Activated naive CD4-positive, alpha-beta T cell treated with anti-CD3 and anti-CD28 coated beads, Interleukin-2, amount 10 ng/mL, durations not matched to agents 7 days and 5 days (primary cell): ENCODE measurements around the gene SRRM1.
"Not testable (repeated sequence)": the region's sequence is repeated elsewhere in the genome, so short reads cannot be mapped to it uniquely, and the experiment has no call there.

Experiments
- CTCF ChIA-PET: fragments of 350-600 bp; sonication (Branson Sonifier 250); formaldehyde crosslinking; loops from one replicate; lab custom pipeline; 2021; ENCODE audit warnings: antibody characterized with exemption; lab: Charles Lee
- DNase-seq: peaks from one replicate; pipeline ENCODE4 v3.0.0-alpha.2; 2020
- H3K27ac Mint-ChIP-seq: one replicate; pipeline ENCODE4 v1.8.0; 2021; ENCODE audit warnings: mild to moderate bottlenecking, moderate library complexity, mixed read lengths
- H3K27me3 Mint-ChIP-seq: one replicate; pipeline ENCODE4 v1.8.0; 2021; ENCODE audit warnings: mild to moderate bottlenecking, mixed read lengths
- H3K36me3 Mint-ChIP-seq: one replicate; pipeline ENCODE4 v1.8.0; 2021; ENCODE audit warnings: mixed read lengths
- H3K4me1 Mint-ChIP-seq: one replicate; pipeline ENCODE4 v1.8.0; 2021; ENCODE audit warnings: mixed read lengths
- H3K4me3 Mint-ChIP-seq: one replicate; pipeline ENCODE4 v1.8.0; 2021; ENCODE audit warnings: mild to moderate bottlenecking, moderate library complexity, mixed read lengths
- H3K9me3 Mint-ChIP-seq: one replicate; pipeline ENCODE4 v1.8.0; 2021; ENCODE audit warnings: mixed read lengths

Gene SRRM1

DNA sequence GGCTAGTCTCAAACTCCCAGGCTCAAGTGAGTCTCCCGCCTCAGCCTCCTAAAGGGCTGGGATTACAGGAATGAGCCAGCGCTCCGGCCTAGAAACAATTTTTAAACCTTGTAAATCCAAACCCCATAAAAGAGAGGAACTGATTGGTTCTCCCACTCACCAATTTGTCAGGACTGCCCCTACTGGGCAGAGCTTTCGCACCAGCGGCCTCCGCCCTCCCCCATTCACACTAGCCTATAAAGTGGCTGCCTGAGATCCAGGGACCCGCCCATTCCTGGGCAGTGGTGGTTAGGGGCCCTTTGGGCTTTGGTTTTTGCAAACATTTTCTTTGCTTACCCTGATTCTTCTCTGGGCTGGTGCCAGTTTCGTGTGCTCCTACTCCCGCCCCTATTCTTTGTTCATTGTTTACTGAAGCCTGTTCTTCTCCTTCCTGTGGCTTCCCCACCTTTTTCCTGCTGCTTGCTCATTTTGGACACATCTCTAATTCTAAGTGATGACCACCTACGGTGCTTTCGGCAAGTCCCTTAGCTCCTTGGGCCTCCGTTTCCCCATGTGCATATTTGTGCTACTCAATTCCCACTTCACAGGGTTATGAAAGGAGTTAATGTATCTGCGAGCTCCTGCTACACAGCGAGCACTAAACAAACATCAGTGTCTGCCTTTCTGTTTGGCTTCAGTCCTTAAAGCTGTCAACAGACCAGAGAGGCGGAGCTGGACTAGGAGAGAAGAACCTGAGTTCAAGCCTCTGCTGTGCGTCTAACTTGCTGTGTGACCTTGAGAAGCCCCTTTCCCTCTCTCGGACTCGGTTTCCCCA lies 62.4 kb downstream of the SRRM1 start:
- peak overlapping the region; percentile 75 for H3K27ac Mint-ChIP-seq
- CTCF ChIA-PET = no interaction called here
- H3K36me3 Mint-ChIP-seq = no peaks in the 10 kb centered on the region
- peak; percentile 62 for DNase-seq
- H3K27me3 Mint-ChIP-seq = peaks cover 16% of the 10 kb centered on the region
- H3K4me1 Mint-ChIP-seq = peaks cover 36% of the 10 kb centered on the region
- no peaks in the 10 kb centered on the region for H3K9me3 Mint-ChIP-seq
- H3K4me3 Mint-ChIP-seq = no peak overlapping the region

DNA sequence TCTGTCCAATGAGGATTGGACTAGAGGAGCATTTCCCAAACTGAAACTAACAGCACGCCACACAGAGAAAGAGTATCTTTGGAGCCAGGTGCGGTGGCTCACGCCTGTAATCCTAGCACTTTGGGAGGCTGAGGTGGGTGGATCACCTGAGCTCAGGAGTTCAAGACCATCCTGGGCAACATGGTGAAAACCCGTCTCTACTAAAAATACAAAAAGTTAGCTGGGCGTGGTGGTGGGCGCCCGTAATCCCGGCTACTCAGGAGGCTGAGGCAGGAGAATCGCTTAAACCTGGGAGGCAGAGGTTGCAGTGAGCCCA lies 62.9 kb downstream of the SRRM1 start:
- H3K4me3 Mint-ChIP-seq, H3K36me3 Mint-ChIP-seq, CTCF ChIA-PET, H3K27ac Mint-ChIP-seq, H3K9me3 Mint-ChIP-seq, DNase-seq: not testable (repeated sequence)
- Mint-ChIP-seq H3K27me3 (peaks cover 11% of the 10 kb centered on the region), H3K4me1 (peaks cover 36% of the 10 kb centered on the region)

DNA sequence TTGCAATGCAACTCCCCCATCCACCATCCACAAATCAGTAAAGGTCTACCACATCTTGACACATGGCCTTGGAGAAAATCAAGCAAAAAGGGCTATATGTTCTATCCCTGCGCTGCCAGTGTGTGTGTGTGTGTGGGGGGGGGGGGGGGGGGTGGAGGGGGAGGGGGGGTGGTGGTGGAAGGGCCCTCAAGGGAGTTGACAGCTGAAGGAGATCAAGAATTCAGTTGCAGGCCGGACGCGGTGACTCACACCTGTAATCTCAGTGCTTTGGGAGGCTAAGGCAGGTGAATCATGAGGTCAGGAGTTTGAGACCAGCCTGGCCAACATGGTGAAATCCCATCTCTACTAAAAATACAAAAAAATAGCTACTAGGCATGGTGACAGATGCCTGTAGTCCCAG lies 64.6 kb downstream of the SRRM1 start:
- CTCF ChIA-PET = interaction anchor here (1.1 to 1.4 kb wide), 2 partner anchors 9 to 123 kb away, joined by 3 to 4 read pairs; no protein-coding TSS in a partner anchor
- Mint-ChIP-seq H3K36me3 (no peaks in the 10 kb centered on the region), H3K27me3 (peaks cover 11% of the 10 kb centered on the region), H3K27ac (no peak overlapping the region), H3K4me1 (peaks cover 36% of the 10 kb centered on the region), H3K9me3 (no peaks in the 10 kb centered on the region), H3K4me3 (no peak overlapping the region)
- DNase-seq = no peak

DNA sequence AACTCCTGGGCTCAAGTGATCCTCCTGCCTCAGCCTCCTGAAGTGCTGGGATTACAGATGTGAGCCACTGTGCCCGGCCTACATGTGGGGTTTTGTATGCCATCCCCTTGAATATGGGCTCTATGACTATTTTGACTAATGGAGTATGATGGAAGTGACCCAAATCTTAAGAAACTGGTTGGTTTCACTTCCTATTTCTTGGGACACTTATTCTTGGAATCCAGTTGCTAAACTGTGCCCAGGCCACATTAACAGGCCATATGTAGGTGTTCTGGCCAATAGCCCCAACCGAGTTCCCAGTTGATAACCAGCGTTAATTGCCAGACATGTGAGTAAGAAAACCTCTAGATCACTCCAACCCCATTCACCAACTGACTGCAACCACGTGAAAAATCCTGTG lies 65.8 kb downstream of the SRRM1 start:
- H3K4me3 Mint-ChIP-seq = no peak overlapping the region
- H3K27me3 Mint-ChIP-seq = peaks cover 11% of the 10 kb centered on the region
- no peak overlapping the region for H3K27ac Mint-ChIP-seq
- DNase-seq = no peak
- peaks cover 36% of the 10 kb centered on the region for H3K4me1 Mint-ChIP-seq
- H3K9me3 Mint-ChIP-seq = no peaks in the 10 kb centered on the region
- CTCF ChIA-PET = no interaction called here
- no peaks in the 10 kb centered on the region for H3K36me3 Mint-ChIP-seq

DNA sequence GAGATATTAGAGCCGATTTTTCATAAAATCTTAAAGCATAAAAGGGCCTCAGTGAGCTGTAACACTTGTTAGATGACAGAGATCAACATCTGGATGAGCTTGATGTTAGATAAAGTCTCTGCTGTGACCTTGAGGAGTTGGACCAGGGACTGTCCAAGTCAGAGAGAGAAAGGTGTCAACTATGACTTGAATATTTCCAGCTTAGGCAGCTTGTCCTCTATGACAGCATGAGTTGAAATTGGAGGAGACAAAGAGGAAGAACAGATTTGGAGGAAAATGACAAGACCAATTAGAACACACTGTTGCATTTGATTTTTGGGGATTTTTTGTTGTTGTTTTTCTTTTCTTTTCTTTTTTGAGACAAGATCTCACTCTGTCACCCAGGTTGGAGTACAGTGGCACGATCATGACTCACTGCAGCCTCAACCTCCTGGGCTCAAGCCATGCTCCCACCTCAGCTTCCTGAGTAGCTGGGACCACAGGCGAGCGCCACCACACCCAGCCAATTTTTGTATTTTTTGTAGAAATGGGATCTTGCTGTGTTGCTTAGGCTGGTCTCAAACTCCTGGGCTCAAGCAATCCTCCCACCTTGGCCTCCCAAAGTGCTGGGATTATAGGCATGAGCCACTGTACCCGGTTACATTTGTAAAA lies 66.8 kb downstream of the SRRM1 start:
- peak; percentile 45 for DNase-seq
- Mint-ChIP-seq H3K9me3 (no peaks in the 10 kb centered on the region), H3K27ac (peak overlapping the region; percentile 77), H3K36me3 (no peaks in the 10 kb centered on the region), H3K4me3 (no peak overlapping the region), H3K4me1 (peaks cover 33% of the 10 kb centered on the region), H3K27me3 (peaks cover 7% of the 10 kb centered on the region)
- CTCF ChIA-PET = no interaction called here

DNA sequence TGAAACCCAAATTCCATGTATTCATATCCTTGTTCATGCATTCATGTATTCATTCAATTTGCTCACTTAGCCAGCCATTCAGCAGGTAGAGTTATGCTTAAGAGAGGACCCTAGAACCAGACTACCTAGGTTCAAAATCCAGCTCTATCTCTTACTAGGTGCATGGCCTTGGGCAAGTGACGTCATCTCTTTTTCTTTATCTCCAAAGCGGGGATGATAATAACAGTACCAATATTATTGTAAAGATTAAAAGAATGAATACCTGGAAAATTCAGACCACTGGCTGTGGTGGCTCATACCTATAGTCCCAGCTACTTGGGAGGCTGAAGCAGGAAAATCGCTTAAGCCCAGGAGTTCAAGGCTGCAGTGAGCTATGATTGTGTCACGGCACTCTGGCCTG lies 68.2 kb downstream of the SRRM1 start:
- CTCF ChIA-PET = no interaction called here
- Mint-ChIP-seq H3K27ac (no peak overlapping the region), H3K9me3 (no peaks in the 10 kb centered on the region), H3K4me3 (no peak overlapping the region), H3K36me3 (no peaks in the 10 kb centered on the region), H3K4me1 (peaks cover 22% of the 10 kb centered on the region), H3K27me3 (peaks cover 4% of the 10 kb centered on the region)
- DNase-seq = no peak

DNA sequence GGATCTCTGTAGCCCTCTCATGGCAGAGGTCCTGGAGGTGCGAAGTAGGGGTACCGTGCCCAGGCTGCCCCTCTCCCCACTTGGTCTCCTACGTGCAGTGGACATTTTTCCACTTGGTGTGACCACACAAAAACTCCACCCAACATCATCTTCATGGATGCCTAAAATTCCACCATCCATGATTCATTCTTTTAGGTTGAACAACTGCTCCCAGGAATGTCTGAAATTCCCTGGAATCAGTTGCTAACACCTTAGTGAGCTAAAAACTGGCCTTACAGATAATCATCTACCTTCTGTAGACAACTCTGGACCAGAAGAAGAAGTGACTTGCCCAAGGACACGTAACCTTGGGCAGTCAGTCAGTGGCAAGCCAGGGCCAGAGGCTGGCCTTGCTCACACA lies 70.1 kb downstream of the SRRM1 start:
- Mint-ChIP-seq H3K27me3 (peaks cover 6% of the 10 kb centered on the region), H3K36me3 (no peaks in the 10 kb centered on the region), H3K9me3 (no peaks in the 10 kb centered on the region), H3K4me3 (no peak overlapping the region), H3K27ac (no peak overlapping the region), H3K4me1 (peaks cover 16% of the 10 kb centered on the region)
- DNase-seq = no peak
- CTCF ChIA-PET = interaction anchor here (0.5 to 0.6 kb wide), 3 partner anchors 11 to 29 kb away, joined by 3 to 4 read pairs (median 3); no protein-coding TSS in a partner anchor

DNA sequence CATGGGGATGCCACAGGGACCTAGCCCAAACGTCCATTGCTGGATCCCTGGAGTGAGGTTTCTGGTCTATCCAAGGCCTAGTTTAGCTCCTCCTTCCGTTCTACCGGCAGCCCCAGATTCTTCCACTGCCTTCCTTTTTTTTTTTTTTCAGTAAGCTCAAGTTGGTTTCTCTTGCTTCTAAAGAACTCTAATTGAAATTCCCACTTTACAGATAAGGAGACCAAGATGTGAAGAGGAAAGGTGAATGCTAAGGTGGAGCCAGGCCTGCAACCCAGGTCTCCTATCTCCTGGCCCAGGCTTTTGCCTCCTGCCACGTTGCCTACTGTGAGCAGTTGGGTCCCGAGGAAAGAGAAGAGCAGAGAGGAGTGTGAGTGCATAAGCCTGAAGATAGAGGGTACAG lies 70.6 kb downstream of the SRRM1 start:
- Mint-ChIP-seq H3K27ac (no peak overlapping the region), H3K27me3 (peaks cover 7% of the 10 kb centered on the region), H3K9me3 (no peaks in the 10 kb centered on the region), H3K36me3 (no peaks in the 10 kb centered on the region), H3K4me3 (no peak overlapping the region), H3K4me1 (peaks cover 15% of the 10 kb centered on the region)
- CTCF ChIA-PET = interaction anchor here (0.6 kb wide), 1 partner anchor 12 kb away, joined by 3 read pairs; no protein-coding TSS in a partner anchor
- DNase-seq = no peak

DNA sequence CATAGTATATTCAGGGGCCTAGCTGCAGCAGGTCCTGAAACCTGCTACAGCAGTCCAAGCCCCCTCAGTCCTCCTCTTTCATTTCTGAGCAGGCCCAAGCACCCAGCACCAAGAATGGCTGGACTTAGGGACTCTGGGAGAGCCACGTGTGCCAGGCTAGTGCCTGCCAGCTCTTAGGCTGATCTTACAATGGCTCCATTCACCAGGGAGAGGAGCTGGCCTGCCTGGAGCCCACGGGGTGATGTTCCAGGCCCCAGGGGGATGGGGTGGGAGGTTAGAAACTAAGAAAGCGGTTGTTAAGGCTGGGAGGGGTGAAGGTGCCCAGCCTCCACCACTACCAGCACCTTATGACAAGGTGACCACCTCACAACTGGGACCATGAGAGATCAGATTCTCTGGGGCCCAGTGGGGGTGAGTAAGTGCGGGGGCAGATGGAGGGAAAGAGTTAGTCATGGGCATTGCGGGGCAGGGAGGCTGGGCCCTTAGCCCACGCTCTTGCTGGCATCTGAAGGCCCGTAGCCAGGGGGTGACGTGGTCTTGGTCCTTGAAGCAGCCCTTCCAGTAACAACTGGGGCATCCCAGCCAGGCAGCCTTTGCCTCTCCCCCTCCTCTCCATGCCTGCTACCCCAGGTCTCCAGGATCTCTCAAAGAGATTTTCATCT lies 71.9 kb downstream of the SRRM1 start:
- H3K27me3 Mint-ChIP-seq = peaks cover 7% of the 10 kb centered on the region
- H3K4me3 Mint-ChIP-seq = no peak overlapping the region
- peaks cover 4% of the 10 kb centered on the region for H3K4me1 Mint-ChIP-seq
- no peak overlapping the region for H3K27ac Mint-ChIP-seq
- CTCF ChIA-PET = interaction anchor here (1.1 kb wide), 1 partner anchor 26 kb away, joined by 3 read pairs; no protein-coding TSS in a partner anchor
- DNase-seq = no peak
- no peaks in the 10 kb centered on the region for H3K9me3 Mint-ChIP-seq
- no peaks in the 10 kb centered on the region for H3K36me3 Mint-ChIP-seq

DNA sequence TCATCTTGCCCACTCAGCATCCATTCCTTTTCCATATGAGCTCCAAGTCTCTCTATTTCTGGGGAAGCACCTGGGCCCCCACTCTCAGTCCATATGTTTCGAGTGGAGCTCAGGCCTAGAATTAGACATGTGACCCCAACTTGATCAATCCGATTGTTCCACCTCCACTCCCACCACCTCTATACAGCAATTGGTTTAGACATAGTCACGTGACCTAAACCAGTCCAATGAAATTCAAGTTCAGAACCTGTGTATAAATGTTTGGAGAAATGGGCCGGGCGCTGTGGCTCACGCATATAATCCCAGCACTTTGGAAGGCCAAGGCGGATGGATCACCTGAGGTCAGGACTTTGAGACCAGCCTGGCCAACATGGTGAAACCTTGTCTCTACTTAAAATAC lies 72.6 kb downstream of the SRRM1 start:
- Mint-ChIP-seq H3K4me1 (no peaks in the 10 kb centered on the region), H3K27me3 (peaks cover 7% of the 10 kb centered on the region), H3K4me3 (no peak overlapping the region), H3K27ac (no peak overlapping the region), H3K36me3 (no peaks in the 10 kb centered on the region), H3K9me3 (no peaks in the 10 kb centered on the region)
- CTCF ChIA-PET = interaction anchor here (1.1 to 1.5 kb wide), 2 partner anchors 8 to 27 kb away, joined by 3 read pairs; no protein-coding TSS in a partner anchor
- DNase-seq = no peak

DNA sequence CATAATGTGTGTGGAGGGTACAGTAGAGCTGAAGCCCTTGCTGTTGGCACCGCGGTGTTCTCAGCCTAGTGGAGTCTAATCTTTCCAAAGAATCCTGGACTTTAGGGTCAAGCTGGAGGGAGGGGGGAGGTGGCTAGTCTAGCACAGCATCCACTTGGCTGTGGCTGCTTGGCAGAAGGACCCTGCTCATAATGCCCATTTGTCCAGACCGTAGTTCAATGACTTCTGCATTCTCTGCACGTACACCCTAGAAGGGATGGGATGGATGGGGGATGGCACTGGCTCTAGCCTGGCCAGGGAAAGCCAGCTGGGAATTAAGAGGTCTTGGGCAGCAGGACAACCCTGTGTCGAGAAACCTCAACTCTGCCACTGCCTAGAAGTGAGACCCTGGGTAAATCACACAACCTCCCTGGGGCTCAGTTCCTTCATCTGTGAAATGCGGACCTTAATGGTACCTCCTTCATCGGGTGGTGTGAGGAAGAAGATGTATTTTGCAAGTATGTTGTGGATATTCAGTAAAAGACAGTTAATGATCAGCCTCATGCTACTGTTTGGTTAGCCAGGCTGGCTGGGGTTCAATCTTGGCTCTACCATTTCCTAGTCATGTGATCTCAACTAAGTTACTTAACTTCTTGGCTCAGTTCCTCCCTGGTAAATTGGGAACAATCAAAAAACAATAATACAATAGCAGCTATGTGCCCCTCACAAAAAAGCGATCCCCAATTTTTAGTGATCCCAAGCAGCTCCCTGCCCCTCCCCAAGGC lies 75.0 kb downstream of the SRRM1 start:
- Mint-ChIP-seq H3K4me1 (peaks cover 8% of the 10 kb centered on the region), H3K4me3 (no peak overlapping the region), H3K36me3 (no peaks in the 10 kb centered on the region), H3K9me3 (no peaks in the 10 kb centered on the region), H3K27me3 (peaks cover 12% of the 10 kb centered on the region), H3K27ac (no peak overlapping the region)
- no peak for DNase-seq
- CTCF ChIA-PET = no interaction called here

DNA sequence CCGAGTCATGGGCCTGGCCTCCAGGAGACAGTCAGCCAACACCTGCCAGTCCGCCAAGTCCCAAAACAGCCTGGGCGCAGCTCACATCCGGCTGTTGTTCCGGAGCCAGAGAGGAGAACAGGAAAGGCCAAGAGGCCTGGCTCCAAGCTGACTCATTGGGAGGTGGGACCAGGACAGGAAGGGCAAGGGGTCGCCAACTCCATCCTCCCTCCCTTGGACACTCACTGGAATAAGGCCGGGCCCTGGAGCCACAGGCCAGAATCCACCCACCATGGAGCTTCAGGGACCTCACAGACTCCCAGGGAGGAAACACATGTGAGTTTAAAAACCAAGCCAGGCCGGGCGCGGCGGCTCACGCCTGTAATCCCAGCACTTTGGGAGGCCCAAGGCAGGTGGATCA lies 77.0 kb downstream of the SRRM1 start:
- Mint-ChIP-seq H3K36me3 (no peaks in the 10 kb centered on the region), H3K4me1 (peaks cover 8% of the 10 kb centered on the region), H3K27me3 (peaks cover 17% of the 10 kb centered on the region), H3K27ac (no peak overlapping the region), H3K9me3 (no peaks in the 10 kb centered on the region), H3K4me3 (no peak overlapping the region)
- CTCF ChIA-PET = no interaction called here
- no peak for DNase-seq

DNA sequence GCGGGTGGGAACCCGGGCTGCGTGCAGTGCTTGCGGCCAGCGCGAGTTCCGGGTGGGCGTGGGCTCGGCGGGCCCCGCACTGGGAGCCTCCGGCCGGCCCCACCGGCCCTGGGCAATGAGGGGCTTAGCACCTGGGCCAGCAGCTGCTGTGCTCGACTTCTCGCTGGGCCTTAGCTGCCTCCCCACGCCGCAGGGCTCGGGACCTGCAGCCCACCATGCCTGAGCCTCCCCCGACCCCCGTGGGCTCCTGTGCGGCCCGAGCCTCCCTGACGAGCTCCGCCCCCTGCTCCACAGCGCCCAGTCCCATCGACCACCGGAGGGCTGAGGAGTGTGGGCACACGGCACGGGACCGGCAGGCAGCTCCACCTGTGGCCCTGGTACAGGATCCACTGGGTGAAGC lies 78.4 kb downstream of the SRRM1 start:
- Mint-ChIP-seq H3K27me3 (peaks cover 28% of the 10 kb centered on the region), H3K4me3 (no peak overlapping the region)

More for the DNA sequence above, 78.4 kb downstream of the SRRM1 start:
- Mint-ChIP-seq H3K27ac (no peak overlapping the region), H3K36me3 (no peaks in the 10 kb centered on the region), H3K9me3 (no peaks in the 10 kb centered on the region), H3K4me1 (peaks cover 8% of the 10 kb centered on the region)
- CTCF ChIA-PET = no interaction called here
- no peak for DNase-seq
